Hematopoietic multipotent progenitor cell treated with erythropoietin and hydrocortisone succinate and interleukin-3 and kit ligand, for 6 days (in vitro differentiated cells): ENCODE results near the gene NPFFR1.

Experiments
- DNase-seq: peaks from one replicate; pipeline ENCODE4 v3.0.0-alpha.2; 2015

The NPFFR1 gene

GRCh38 chr10:70212879-70213278, 70.9 kb downstream of the NPFFR1 start:
- DNase-seq = no peak

GRCh38 chr10:70212277-70212676, 71.5 kb downstream of the NPFFR1 start:
- no peak for DNase-seq

GRCh38 chr10:70206762-70207161, 77.0 kb downstream of the NPFFR1 start:
- DNase-seq = no peak

GRCh38 chr10:70201105-70201504, 82.7 kb downstream of the NPFFR1 start:
- DNase-seq = no peak

- DNase-seq = no peak
Observed at GRCh38 chr10:70198696-70199466, 84.9 kb downstream of the NPFFR1 start.
